GM12878 (cell line): ENCODE measurements around the gene SLC16A6. TPM values are rescaled to one million over a fixed set of nuclear protein-coding genes. Genes with fewer than 3 reads are reported as not detected.

Experiments used
- ATAC-seq: fragments of 200-7000 bp; cut with Tn5 transposase; 3 replicates; pipeline ENCODE4 v1.9.1; 2020; ENCODE audit warnings: mild to moderate bottlenecking, moderate library complexity
- BruUV-seq: library from RNA; stranded (reverse); fragments of 400-500 nt; replicated peaks from 2 replicates; lab custom pipeline; 2021; lab: Mats Ljungman, UMichigan
- CTCF ChIA-PET: fragments of 300-600 bp; sonication (Branson Sonifier 250); formaldehyde crosslinking; extraction: SDS; loops from one replicate; lab custom pipeline; 2021; ENCODE audit warnings: inconsistent platforms; lab: Yijun Ruan, JAX
- POLR2A ChIA-PET: fragments of 350-600 bp; formaldehyde crosslinking; extraction: SDS; loops from one replicate; lab custom pipeline; 2021; ENCODE audit warnings: inconsistent platforms; lab: Charles Lee
- RAD21 ChIA-PET: fragments of 300-600 bp; sonication (Branson Sonifier 250); formaldehyde crosslinking; loops from one replicate; lab custom pipeline; 2023; ENCODE audit warnings: antibody characterized with exemption; ENCODE audit not compliant: unreplicated experiment; lab: Charles Lee
- SMC1A ChIA-PET: fragments of 300-600 bp; sonication (Branson Sonifier 250); formaldehyde crosslinking; loops from one replicate; lab custom pipeline; 2023; ENCODE audit not compliant: unreplicated experiment, uncharacterized antibody; lab: Charles Lee
- DNase-seq: peaks from one replicate; pipeline ENCODE4 v3.0.0-alpha.2; 2011; ENCODE audit warnings: low read depth, low spot score
- FAIRE-seq: peaks from 3 replicates; lab custom pipeline; 2011; peaks lifted over from hg19 to GRCh38; lab: Jason Lieb, UNC
- H2AFZ ChIP-seq: 2 replicates; pipeline ENCODE4 v1.6.0; 2011; ENCODE audit warnings: low read depth, low read length, control low read depth; ENCODE audit not compliant: control insufficient read depth
- H3K27ac ChIP-seq: 2 replicates; pipeline ENCODE4 v1.5.1; 2011; ENCODE audit warnings: control low read depth; ENCODE audit not compliant: control insufficient read depth, insufficient read depth
- H3K27me3 ChIP-seq, 2 experiments: replicated peaks in 1 of 2; 2 replicates each; pipeline versions ENCODE4 v1.6.0 to v1.6.1; 2011; ENCODE audit warnings: low read length in 1 of 2; ENCODE audit not compliant: control insufficient read depth in 2 of 2, insufficient read depth in 2 of 2
- H3K36me3 ChIP-seq, 2 experiments: 2 replicates each; pipeline ENCODE4 v1.5.1; 2011; ENCODE audit warnings: low read length in 1 of 2; ENCODE audit not compliant: control insufficient read depth in 2 of 2, insufficient read depth in 2 of 2
- H3K4me1 ChIP-seq: 2 replicates; pipeline ENCODE4 v1.6.1; 2011; ENCODE audit warnings: mild to moderate bottlenecking, low read length, moderate library complexity, mixed read lengths; ENCODE audit not compliant: control insufficient read depth, insufficient read depth
- H3K4me2 ChIP-seq: 2 replicates; pipeline ENCODE4 v1.6.0; 2011; ENCODE audit warnings: control low read depth; ENCODE audit not compliant: control insufficient read depth, insufficient read depth
- H3K4me3 ChIP-seq: fragments of 200-600 bp; sonication (generic); 2 replicates; pipeline ENCODE4 v1.5.1; 2016
- H3K79me2 ChIP-seq: 2 replicates; pipeline ENCODE4 v1.6.0; 2011; ENCODE audit warnings: low read length; ENCODE audit not compliant: control insufficient read depth, insufficient read depth
- H3K9ac ChIP-seq: 2 replicates; pipeline ENCODE4 v1.8.0; 2011; ENCODE audit warnings: low read length, control low read depth, mixed read lengths; ENCODE audit not compliant: control insufficient read depth, insufficient read depth
- H3K9me3 ChIP-seq: replicated peaks from 3 replicates; pipeline ENCODE4 v1.5.1; 2011; ENCODE audit warnings: mild to moderate bottlenecking, low read length; ENCODE audit not compliant: control insufficient read depth, insufficient read depth
- H4K20me1 ChIP-seq: 2 replicates; pipeline ENCODE4 v1.6.0; 2011; ENCODE audit not compliant: control insufficient read depth, insufficient read depth
- EP300 ChIP-seq, 2 experiments: fragments of 150-350 bp in 1 of 2; IDR thresholded peaks; 2 replicates each; pipeline ENCODE4 v1.6.1; 2011 to 2012; ENCODE audit warnings: low read depth in 2 of 2, low read length in 2 of 2, borderline replicate concordance in 1 of 2, improper control_type of control experiment in 1 of 2, inconsistent platforms in 1 of 2; ENCODE audit not compliant: control insufficient read depth in 1 of 2
- EZH2 ChIP-seq: IDR thresholded peaks from 2 replicates; pipeline ENCODE4 v1.6.1; 2012; ENCODE audit warnings: low read depth, mild to moderate bottlenecking, control low read depth, inconsistent platforms, low read length, borderline replicate concordance; ENCODE audit not compliant: control insufficient read depth
- HCFC1 ChIP-seq: fragments of 150-350 bp; IDR thresholded peaks from 2 replicates; pipeline ENCODE4 v1.6.1; 2014; ENCODE audit warnings: low read length
- HDAC2 ChIP-seq: fragments of 200-600 bp; sonication (generic); IDR thresholded peaks from 2 replicates; pipeline ENCODE4 v1.6.1; 2017
- IRF4 ChIP-seq: IDR thresholded peaks from 2 replicates; pipeline ENCODE4 v1.6.1; 2011; ENCODE audit warnings: low read depth, low read length
- KLF5 ChIP-seq: fragments of 450-650 bp; IDR thresholded peaks from 2 replicates; pipeline ENCODE4 v1.6.1; 2014; ENCODE audit warnings: mild to moderate bottlenecking; ENCODE audit not compliant: partially characterized antibody
- LARP7 ChIP-seq: fragments of 450-650 bp; IDR thresholded peaks from 2 replicates; pipeline ENCODE4 v1.6.1; 2017; ENCODE audit warnings: mild to moderate bottlenecking
- NFIC ChIP-seq: IDR thresholded peaks from 2 replicates; pipeline ENCODE4 v1.6.1; 2012; ENCODE audit warnings: low read depth, mild to moderate bottlenecking, inconsistent platforms, low read length, moderate library complexity
- NFXL1 ChIP-seq: fragments of 450-650 bp; IDR thresholded peaks from 2 replicates; pipeline ENCODE4 v1.6.1; 2017; ENCODE audit warnings: antibody characterized with exemption, mild to moderate bottlenecking, borderline replicate concordance
- NRF1 ChIP-seq: conservative IDR thresholded peaks from 2 replicates; pipeline ENCODE4 v1.6.1; 2011; ENCODE audit warnings: mild to moderate bottlenecking, low read depth, low read length, improper control_type of control experiment
- PAX8 ChIP-seq: fragments of 450-650 bp; IDR thresholded peaks from 2 replicates; pipeline ENCODE4 v1.6.1; 2017; ENCODE audit warnings: mild to moderate bottlenecking, moderate library complexity
- POU2F2 ChIP-seq: IDR thresholded peaks from 3 replicates; pipeline ENCODE4 v1.6.1; 2011; ENCODE audit warnings: low read depth, mild to moderate bottlenecking, low read length, borderline replicate concordance
- RAD51 ChIP-seq: fragments of 450-650 bp; IDR thresholded peaks from 2 replicates; pipeline ENCODE4 v1.6.1; 2016; ENCODE audit warnings: moderate library complexity, mild to moderate bottlenecking, inconsistent platforms
- RFX5 ChIP-seq: IDR thresholded peaks from 2 replicates; pipeline ENCODE4 v1.6.1; 2011; ENCODE audit warnings: low read depth, low read length, improper control_type of control experiment
- ZSCAN29 ChIP-seq: fragments of 450-650 bp; IDR thresholded peaks from 2 replicates; pipeline ENCODE4 v1.6.1; 2017; ENCODE audit warnings: mild to moderate bottlenecking, moderate library complexity
- WGBS: methylation state at CpG from one replicate; pipeline ENCODE4 v1.1.6; 2016; ENCODE audit warnings: low lambda C conversion rate; ENCODE audit not compliant: insufficient replicate concordance, insufficient coverage; ENCODE audit errors: missing lambda C conversion rate; 5-methylcytosine and 5-hydroxymethylcytosine counted together
- in situ Hi-C: fragments of 300-500 bp; cut with MboI; formaldehyde crosslinking; loops from 9 replicates; pipeline ENCODE4 v1.14.3; 2018; ENCODE audit warnings: mixed read lengths
- intact Hi-C: fragments of 100-400 bp; cut with micrococcal nuclease; formaldehyde crosslinking; loops from one replicate; pipeline ENCODE4 v1.14.2; 2022; ENCODE audit not compliant: unreplicated experiment
- polyA plus RNA-seq, 11 experiments: library from polyadenylated mRNA; depleted of rRNA in 4 of 11; unstranded in 6 of 11; stranded (reverse) in 5 of 11; fragments of >200 nt; fragmentation: Nextera tagmentation in 4 of 11; fragmentation: Illumina TruSeq in 1 of 11; extraction: Ambion mirVana in 4 of 11; extraction: Trizol in 1 of 11; gene quantifications; 1 replicate in 1 of 11; 2 replicates in 10 of 11; pipeline versions ENCODE4 v1.2.1 to v1.2.3, GENCODE V29; 2011 to 2016; ENCODE audit warnings: inconsistent platforms in 2 of 11, missing spikeins in 2 of 11, low read depth in 1 of 11
- total RNA-seq, 4 experiments: library from RNA; depleted of rRNA in 3 of 4; stranded (reverse); fragments of >200 nt in 3 of 4; fragmentation: Illumina TruSeq in 1 of 4; extraction: Trizol in 1 of 4; gene quantifications; 2 replicates each; pipeline versions ENCODE4 v1.2.1 to v1.2.3, GENCODE V29; 2013 to 2021
- TF ChIP-seq, protein P1 (sequence below): IDR thresholded peaks from 2 replicates; pipeline ENCODE4 v1.6.1; 2011; ENCODE audit warnings: low read depth, low read length, improper control_type of control experiment, borderline replicate concordance

SLC16A6 gene
- total and polyA plus RNA-seq, 10 of the 15 experiments (the other 5 are each of a cell fraction or from before 2014, with no cell fraction given), result 2.4 to 8.8 (median 6.0) TPM

DNA sequence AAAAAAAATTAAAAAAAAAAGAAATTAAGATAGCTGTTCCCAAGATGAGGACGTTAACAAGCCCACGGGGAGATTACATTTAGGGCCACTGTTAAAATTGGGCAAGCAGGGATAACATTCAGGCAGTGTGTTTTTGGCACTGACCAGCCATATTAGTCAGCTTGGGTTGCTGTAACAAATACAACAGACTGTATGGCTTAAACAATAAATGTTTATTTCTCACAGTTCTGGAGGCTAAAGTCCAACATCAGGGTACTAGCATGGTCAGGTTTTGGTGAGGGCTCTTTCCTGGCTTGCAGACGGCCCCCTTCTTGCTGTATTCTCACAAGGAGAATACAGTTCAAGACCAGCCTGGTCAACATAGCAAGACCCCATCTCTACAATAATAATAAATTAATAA lies 31.7 kb upstream of the SLC16A6 start:
- Histone ChIP-seq H4K20me1 (no peaks in the 10 kb centered on the region), H3K79me2 (no peaks in the 10 kb centered on the region), H2AFZ (no peak overlapping the region), H3K4me3 (no peak overlapping the region), H3K27me3 (no peaks in the 10 kb centered on the region), H3K27ac (no peak overlapping the region), H3K4me1 (peaks cover 3% of the 10 kb centered on the region; the same call in 1 of the 2 replicates), H3K36me3 (no peaks in the 10 kb centered on the region), H3K4me2 (no peak overlapping the region), H3K9me3 (no peaks in the 10 kb centered on the region; the same call in 2 of the 3 replicates), H3K9ac (no peak overlapping the region)
- BruUV-seq, result no TSS peak
- 20% methylated on average over 3 of the region's 3 CpGs for WGBS
- ChIA-PET CTCF (no interaction called here), POLR2A (no interaction called here), RAD21 (no interaction called here), SMC1A (interaction anchor here (0.7 to 1.3 kb wide), 3 partner anchors 9 to 59 kb away, joined by 3 to 8 read pairs (median 4); no protein-coding TSS in a partner anchor)
- in situ Hi-C loops, result no loop called here
- DNase-seq (no peak), FAIRE-seq (no peak), ATAC-seq (no peak)
- TF ChIP-seq KLF5, result no peak
- no peak for TF ChIP-seq ZSCAN29
- TF ChIP-seq HCFC1, result no peak
- no peak for TF ChIP-seq RFX5
- TF ChIP-seq PAX8, result no peak
- no peak for TF ChIP-seq EP300 (IDR thresholded peaks at IDR 0.05; ENCODE audit: borderline replicate concordance in 1 of 2, control insufficient read depth in 1 of 2, low read depth in 2 of 2, low read length in 2 of 2)
- TF ChIP-seq NRF1, result no peak
- TF ChIP-seq NFXL1, result no peak
- intact Hi-C loops, result no loop called here

DNA sequence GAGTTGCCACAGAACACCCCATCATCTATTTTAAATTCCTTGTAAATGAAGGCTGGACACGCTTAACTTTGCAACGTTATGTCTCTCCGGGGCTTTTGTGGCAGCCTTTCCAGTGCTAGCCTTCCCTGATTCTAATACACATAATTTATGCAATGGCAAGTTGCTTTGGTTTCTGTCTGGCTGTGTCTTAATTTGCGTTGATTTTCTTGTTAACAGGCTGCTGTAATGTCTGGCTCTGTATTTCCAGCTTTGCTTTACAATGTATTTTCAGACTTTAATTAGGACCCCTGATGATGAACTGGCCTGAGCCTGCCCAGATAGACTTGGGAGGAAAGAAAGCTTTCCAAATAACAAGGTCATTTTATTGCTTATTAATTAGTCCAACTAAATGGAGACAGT lies 30.6 kb upstream of the SLC16A6 start:
- whole genome bisulfite sequencing, result 93% methylated on average over 4 of the region's 4 CpGs
- no peak overlapping the region for H3K4me3 ChIP-seq
- intact Hi-C loops (no loop called here), in situ Hi-C loops (no loop called here)
- POLR2A ChIA-PET, result no interaction called here
- SMC1A ChIA-PET, result interaction anchor here (1.3 kb wide), 2 partner anchors 10 to 21 kb away, joined by 3 to 4 read pairs; no protein-coding TSS in a partner anchor
- BruUV-seq, result no TSS peak
- H3K9ac ChIP-seq, result no peak overlapping the region
- no peak overlapping the region for H3K4me2 ChIP-seq
- no peaks in the 10 kb centered on the region; the same call in 2 of the 3 replicates for H3K9me3 ChIP-seq
- RAD21 ChIA-PET, result no interaction called here
- H3K36me3 ChIP-seq, result no peaks in the 10 kb centered on the region
- H3K4me1 ChIP-seq, result peaks cover 3% of the 10 kb centered on the region; the same call in 1 of the 2 replicates
- no peak for DNase-seq
- H3K27me3 ChIP-seq, result no peaks in the 10 kb centered on the region
- H4K20me1 ChIP-seq, result no peaks in the 10 kb centered on the region
- FAIRE-seq, result no peak
- no peak for ATAC-seq
- H3K27ac ChIP-seq, result no peak overlapping the region
- H2AFZ ChIP-seq, result no peak overlapping the region
- CTCF ChIA-PET, result interaction anchor here (0.6 kb wide), 1 partner anchor 315 kb away, joined by 3 read pairs; no protein-coding TSS in a partner anchor
- H3K79me2 ChIP-seq, result no peaks in the 10 kb centered on the region
- TF ChIP-seq EZH2 (no peak), KLF5 (no peak), LARP7 (no peak), RAD51 (no peak), IRF4 (no peak), HDAC2 (no peak), POU2F2 (no peak), NFIC (no peak)
- TF ChIP-seq, protein P1, sequence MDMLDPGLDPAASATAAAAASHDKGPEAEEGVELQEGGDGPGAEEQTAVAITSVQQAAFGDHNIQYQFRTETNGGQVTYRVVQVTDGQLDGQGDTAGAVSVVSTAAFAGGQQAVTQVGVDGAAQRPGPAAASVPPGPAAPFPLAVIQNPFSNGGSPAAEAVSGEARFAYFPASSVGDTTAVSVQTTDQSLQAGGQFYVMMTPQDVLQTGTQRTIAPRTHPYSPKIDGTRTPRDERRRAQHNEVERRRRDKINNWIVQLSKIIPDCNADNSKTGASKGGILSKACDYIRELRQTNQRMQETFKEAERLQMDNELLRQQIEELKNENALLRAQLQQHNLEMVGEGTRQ, result no peak
